ENCODE data around the gene ZBTB7C. TPM values are rescaled to one million over a fixed set of nuclear protein-coding genes. Genes with fewer than 3 reads are reported as not detected.
A peak's percentile ranks its signal among the peaks of the same experiment; 100 is the strongest.

Gene ZBTB7C
- total RNA-seq, 2 donors from 2014 or later = 0.04 to 0.40 TPM

GRCh38 chr18:48044944-48045343 lies 364.2 kb downstream of the ZBTB7C start:
- peaks cover 5% of the 10 kb centered on the region for H3K9me3 Mint-ChIP-seq
- no peaks in the 10 kb centered on the region for H3K36me3 Mint-ChIP-seq (ENCODE audit: low read depth)
- H3K4me1 Mint-ChIP-seq = no peaks in the 10 kb centered on the region
- no peak for ATAC-seq (replicated peaks)
- peaks cover 18% of the 10 kb centered on the region for H3K27me3 Mint-ChIP-seq
- no peak overlapping the region for H3K4me3 Mint-ChIP-seq
- no peak overlapping the region for H3K27ac Mint-ChIP-seq

DNA sequence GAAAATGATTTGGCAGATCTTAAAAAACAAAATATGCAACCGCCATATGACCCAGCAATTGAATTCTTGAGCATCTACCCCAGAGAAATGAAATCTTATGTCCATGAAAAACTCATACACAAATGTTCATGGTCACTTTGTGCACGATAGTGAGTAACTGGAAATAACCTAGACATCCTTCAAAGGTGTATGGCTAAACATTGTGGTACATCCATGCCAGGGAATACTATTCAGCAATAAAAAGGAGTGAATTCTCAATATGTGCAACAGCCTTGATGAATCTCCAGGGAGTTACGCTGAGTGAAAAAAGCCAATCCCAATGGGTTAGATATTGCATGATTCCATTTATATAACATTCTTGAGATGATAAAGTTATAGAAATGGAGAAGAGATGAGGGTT lies 366.0 kb downstream of the ZBTB7C start:
- Mint-ChIP-seq H3K27me3 (peaks cover 18% of the 10 kb centered on the region), H3K9me3 (peaks cover 5% of the 10 kb centered on the region), H3K4me1 (no peaks in the 10 kb centered on the region), H3K27ac (no peak overlapping the region), H3K36me3 (ENCODE audit: low read depth) (no peaks in the 10 kb centered on the region), H3K4me3 (no peak overlapping the region)
- ATAC-seq (replicated peaks) = no peak

- Mint-ChIP-seq H3K9me3 (peaks cover 5% of the 10 kb centered on the region), H3K4me1 (no peaks in the 10 kb centered on the region), H3K36me3 (ENCODE audit: low read depth) (no peaks in the 10 kb centered on the region), H3K27me3 (peaks cover 13% of the 10 kb centered on the region), H3K4me3 (no peak overlapping the region), H3K27ac (no peak overlapping the region)
- no peak for ATAC-seq (replicated peaks)
Observed at GRCh38 chr18:48042431-48042830, 366.8 kb downstream of the ZBTB7C start.

DNA sequence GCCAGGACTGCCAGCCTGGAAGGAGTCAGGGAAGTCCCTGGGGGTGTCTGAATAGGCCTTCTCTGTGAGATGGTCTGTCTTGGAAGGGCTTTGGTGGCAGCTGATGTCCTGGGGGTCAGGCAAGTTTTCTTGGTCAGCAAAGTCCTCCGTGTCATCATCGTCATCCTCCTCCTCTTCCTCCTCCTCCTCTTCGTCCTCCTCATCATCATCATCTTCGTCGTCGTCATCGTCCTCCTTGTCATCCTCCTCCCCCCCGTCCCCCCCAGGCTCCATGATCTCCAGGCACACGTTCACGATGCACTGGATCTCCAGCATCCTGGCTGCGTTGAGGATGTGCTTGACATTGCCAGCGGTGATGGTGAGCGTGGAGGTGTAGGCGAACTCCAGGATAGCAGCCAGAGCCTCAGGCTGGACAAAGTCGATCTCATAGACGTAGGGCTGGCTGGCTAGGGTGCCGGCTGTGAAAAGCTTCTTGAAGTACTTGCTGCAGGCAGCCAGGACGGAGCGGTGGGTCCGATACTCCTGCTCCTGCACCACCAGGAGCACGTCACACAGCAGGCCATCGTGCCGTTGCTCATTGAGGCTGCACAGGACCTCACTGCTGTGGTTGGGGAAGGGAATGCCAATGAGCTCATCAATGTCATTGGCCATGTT lies 368.6 kb downstream of the ZBTB7C start:
- Mint-ChIP-seq H3K27me3 (peaks cover 12% of the 10 kb centered on the region), H3K4me3 (no peak overlapping the region), H3K4me1 (no peaks in the 10 kb centered on the region), H3K9me3 (peaks cover 3% of the 10 kb centered on the region), H3K36me3 (ENCODE audit: low read depth) (no peaks in the 10 kb centered on the region), H3K27ac (no peak overlapping the region)
- no peak for ATAC-seq (replicated peaks)

- Mint-ChIP-seq H3K36me3 (ENCODE audit: low read depth) (no peaks in the 10 kb centered on the region), H3K27ac (no peak overlapping the region), H3K9me3 (no peaks in the 10 kb centered on the region), H3K4me3 (no peak overlapping the region), H3K27me3 (peaks cover 9% of the 10 kb centered on the region), H3K4me1 (no peaks in the 10 kb centered on the region)
- no peak for ATAC-seq (replicated peaks)
Observed at GRCh38 chr18:48039769-48040215, 369.4 kb downstream of the ZBTB7C start.

DNA sequence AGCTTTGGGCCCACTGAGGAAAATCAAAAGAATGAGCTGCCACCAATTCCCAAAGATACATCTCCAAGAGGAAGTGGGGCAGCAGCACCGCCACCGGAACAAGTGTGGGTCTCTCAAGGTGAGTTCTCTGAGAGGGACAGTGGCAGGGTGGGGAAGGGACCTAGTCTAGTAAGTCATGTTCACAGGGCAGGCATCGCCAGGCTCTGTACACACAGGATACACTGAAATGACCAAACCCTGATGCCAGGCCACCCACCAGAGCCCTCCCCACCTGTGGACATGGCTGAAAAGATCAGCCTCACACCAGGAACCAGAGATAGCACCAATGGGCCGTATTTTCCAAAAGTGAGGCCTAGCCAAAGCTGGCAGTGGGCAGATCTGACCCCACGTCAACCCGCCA lies 370.5 kb downstream of the ZBTB7C start:
- Mint-ChIP-seq H3K4me1 (no peaks in the 10 kb centered on the region), H3K36me3 (ENCODE audit: low read depth) (no peaks in the 10 kb centered on the region), H3K9me3 (no peaks in the 10 kb centered on the region), H3K27ac (no peak overlapping the region), H3K4me3 (no peak overlapping the region), H3K27me3 (peaks cover 7% of the 10 kb centered on the region)
- ATAC-seq (replicated peaks) = no peak

DNA sequence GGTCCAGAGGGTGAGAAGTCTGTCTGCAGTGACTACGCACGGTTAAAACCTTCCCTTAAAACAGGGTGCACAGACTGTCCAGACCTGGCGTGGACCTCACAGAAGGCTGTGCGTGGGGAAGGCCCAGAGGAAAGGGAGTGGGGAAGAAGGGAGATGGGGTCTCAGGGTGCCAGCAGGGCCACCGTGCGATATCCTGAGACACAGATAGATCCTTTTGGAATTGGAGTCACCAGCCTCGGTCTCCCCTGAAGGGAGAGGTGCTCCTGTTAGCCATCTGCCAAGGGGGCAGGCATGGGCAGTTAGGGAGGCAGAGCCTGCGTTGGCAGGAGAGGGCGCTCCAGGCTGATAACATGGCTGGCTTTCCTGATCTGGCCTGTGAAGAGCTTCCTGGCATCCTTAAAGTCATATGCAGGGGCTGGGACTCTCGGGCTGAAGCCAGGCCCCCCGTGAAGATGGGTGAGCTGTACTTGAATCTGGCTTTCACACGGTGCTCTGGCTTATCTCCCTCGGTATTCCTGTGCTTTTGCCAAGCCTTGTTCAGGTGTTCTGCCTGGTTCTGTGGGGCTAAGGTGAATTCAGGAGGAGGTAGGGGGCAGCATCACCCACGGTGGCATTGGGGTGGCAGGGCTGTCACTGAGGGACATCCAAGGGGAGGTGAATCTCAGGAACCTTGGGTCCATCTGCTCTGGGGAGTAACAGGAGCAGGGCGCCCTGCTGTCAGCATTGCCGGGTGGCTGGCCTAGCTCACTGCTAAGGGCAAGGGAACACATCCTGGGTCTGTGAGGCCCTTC lies 371.5 kb downstream of the ZBTB7C start:
- H3K27me3 Mint-ChIP-seq = peaks cover 5% of the 10 kb centered on the region
- H3K36me3 Mint-ChIP-seq (ENCODE audit: low read depth) = no peaks in the 10 kb centered on the region
- no peak for ATAC-seq (replicated peaks)
- H3K27ac Mint-ChIP-seq = no peak overlapping the region
- no peak overlapping the region for H3K4me3 Mint-ChIP-seq
- H3K4me1 Mint-ChIP-seq = no peaks in the 10 kb centered on the region
- no peaks in the 10 kb centered on the region for H3K9me3 Mint-ChIP-seq

DNA sequence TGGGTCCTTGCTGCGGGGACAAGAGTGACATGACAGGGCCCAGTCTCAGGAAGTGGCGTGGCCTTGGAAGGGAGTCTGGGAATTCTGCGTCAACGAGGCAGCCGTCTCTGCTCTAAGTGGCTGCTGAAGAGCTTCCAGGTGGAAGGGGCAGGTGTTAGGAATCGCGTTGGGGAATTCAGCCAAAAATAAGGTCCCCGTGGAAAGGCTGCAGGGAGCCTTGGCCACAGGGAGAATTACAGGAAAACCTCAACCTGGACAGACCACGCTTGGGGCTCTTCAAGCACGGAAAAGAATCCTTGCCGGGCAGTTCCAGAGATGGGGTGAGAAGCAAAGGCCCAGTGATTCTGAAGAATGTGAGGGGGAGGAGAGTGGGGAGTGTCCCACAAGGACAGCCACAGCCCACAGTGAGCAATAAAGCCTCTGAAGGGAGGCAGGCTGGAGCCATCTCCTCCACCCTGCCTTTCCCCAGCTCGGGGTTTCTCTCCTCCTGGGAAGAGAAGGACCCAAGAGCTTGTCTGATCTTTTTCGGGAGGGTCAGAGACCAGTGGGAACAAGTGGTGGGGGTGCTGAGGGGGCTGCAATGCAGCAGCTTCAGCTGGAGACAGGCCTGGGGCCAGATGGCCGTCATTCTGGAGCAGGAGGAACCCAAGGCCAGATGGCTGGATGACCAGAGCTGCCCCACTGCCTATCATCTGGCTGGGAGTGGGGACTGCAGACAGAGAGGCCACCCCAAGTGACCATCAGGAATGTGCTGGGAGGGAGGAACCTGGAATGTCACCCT lies 372.4 kb downstream of the ZBTB7C start:
- ATAC-seq (replicated peaks) = no peak
- Mint-ChIP-seq H3K36me3 (ENCODE audit: low read depth) (no peaks in the 10 kb centered on the region), H3K27ac (no peak overlapping the region), H3K4me3 (no peak overlapping the region), H3K9me3 (no peaks in the 10 kb centered on the region), H3K27me3 (peaks cover under 1% of the 10 kb centered on the region), H3K4me1 (no peaks in the 10 kb centered on the region)

- Mint-ChIP-seq H3K4me1 (no peaks in the 10 kb centered on the region), H3K27me3 (no peaks in the 10 kb centered on the region), H3K36me3 (ENCODE audit: low read depth) (no peaks in the 10 kb centered on the region), H3K9me3 (no peaks in the 10 kb centered on the region), H3K4me3 (no peak overlapping the region), H3K27ac (no peak overlapping the region)
- ATAC-seq (replicated peaks) = no peak
Observed at GRCh38 chr18:48036226-48036625, 373.0 kb downstream of the ZBTB7C start.

DNA sequence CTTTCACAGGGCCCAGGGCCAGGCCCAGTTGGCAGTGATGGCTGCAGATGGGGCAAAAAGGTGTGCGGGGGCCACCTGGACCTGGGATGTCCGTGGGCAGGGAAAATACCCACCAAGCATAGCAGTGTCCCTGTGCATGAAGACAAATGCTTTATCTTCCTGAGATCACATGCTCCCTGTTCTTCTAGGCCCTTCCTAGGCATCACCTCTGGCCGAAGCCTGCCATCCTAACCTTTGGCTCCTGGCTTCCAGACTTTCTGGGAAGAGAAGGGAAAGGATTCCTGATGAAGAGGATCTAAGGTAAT lies 373.7 kb downstream of the ZBTB7C start:
- no peak for ATAC-seq (replicated peaks)
- Mint-ChIP-seq H3K36me3 (ENCODE audit: low read depth) (no peaks in the 10 kb centered on the region), H3K9me3 (no peaks in the 10 kb centered on the region), H3K4me1 (no peaks in the 10 kb centered on the region), H3K27ac (no peak overlapping the region), H3K4me3 (no peak overlapping the region), H3K27me3 (no peaks in the 10 kb centered on the region)

DNA sequence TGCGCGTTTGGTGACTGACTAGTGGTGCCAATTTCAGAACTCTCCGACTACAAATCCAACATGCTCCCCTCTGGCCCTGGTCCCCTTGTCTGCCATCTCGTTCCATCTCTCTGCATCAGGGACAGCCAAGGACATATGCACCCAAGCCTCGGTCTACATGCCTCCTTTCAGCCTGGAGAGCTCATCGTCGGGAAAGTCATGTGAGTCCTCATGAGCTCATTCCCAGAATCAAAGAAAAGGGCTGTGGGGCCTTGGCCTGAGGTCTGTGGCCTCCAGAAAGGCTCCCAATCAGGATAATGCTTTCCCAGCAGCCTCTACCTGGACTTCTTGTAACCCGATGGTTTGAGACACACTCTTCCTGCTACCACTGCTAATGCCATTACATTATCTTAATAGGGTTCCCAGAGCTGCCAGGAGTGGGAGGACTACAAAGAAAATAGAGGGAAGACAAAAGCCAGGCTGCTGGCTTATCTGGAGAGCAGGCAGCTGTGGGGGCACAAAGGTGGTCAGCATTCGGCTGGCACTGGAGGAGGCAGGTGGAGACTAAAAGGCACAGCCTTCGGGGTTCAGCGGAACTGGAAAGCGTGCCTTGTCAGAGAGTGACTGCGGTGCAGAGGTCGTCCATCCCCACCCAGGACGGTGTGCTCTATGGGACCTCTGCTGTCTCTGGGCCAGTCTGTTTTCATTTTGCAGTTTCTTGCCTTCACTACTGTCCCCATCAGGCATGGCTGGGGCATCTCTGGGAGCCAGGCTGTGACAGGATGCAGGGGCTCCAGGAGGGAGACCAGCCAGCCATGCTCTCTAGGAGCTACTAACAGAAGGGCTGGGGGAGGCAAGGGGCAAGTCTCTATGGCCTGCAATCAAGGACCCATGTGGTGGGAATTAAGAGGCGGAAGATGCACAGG lies 374.3 kb downstream of the ZBTB7C start:
- H3K27me3 Mint-ChIP-seq = no peaks in the 10 kb centered on the region
- H3K27ac Mint-ChIP-seq = no peak overlapping the region
- no peaks in the 10 kb centered on the region for H3K36me3 Mint-ChIP-seq (ENCODE audit: low read depth)
- H3K4me1 Mint-ChIP-seq = no peaks in the 10 kb centered on the region
- H3K9me3 Mint-ChIP-seq = no peaks in the 10 kb centered on the region
- ATAC-seq (replicated peaks) = no peak
- no peak overlapping the region for H3K4me3 Mint-ChIP-seq

DNA sequence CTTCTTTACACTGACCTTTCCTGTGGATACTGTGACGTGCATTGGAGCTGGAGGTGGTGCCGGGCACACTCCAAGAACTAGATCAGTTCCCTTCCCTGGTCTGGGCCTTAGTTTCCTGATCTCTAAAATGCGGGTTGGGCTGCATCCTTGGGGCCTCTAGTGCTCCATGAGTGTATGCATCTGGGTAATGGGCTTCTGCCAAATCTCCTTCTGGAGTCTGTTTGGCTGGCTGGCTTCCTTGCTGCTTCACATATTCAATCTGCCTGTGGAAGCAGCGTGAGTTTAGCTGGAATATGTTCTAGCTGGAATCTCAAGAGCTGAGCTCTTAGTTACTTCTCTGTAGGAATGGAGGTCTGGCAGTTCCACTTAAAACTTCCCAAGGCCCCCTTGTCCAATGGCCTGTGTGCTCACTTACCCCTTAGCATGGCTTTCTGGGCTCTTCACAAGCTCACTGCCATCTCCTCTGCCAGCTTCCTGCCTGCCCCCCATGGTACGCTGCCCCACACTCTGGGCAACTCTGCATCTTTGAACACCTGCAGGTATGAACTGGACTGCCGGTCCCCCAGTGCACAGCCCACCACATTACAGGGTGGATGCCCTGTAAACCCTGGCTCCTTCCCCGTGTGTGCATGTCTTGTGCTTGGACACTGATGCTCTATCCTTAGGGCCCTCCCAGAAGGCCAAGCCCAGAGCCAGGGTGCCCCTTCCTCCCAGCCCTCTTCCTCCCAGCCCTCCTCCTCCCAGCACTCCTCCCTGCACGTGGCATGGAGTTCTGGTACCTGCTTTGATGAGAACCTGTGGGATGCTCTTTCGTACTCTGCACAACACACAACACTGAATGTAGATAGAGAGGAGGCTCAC lies 375.2 kb downstream of the ZBTB7C start:
- no peak for ATAC-seq (replicated peaks)
- H3K4me1 Mint-ChIP-seq = no peaks in the 10 kb centered on the region

DNA sequence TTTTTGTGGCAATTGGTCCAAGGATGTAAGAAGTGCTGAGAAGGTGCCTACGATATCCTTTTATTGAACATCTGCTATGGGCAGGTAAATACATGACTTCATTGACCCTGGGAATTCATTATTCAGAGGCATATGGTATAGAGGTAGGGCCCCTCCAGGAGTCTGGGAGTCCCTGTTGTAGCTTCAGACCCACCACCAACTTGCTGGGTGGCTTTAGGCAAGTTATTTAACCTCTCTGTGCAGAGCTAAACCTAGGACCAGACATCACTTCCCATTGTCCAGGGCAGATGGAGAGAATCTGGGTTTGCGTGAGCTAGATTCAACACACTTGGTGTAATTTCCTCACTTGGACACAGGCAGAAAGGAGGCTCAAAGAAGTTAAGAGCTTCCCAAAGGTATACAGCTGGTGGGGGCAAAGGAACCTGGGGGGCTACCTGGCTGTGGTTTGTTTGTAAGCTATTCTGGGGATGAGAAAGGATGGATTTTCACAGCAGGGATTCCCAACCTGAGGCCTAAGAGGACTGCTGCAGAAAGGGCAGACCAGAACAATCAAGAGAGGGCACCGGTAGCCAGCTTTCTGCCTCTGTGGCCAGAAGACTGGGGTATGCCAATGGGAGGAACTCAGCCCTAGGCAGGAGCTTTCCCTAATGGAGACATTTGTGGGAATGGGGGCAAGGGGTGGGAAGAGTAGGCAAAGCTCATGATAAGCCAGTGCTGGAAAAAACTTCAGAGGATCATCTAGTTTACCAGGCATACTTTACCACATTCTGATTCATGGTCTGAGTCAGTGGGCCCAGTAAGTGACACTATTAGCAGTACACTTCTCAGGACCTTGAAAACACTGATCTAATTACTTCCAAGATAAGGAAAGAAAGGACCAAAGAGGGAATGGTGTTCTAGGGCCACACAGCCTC lies 376.1 kb downstream of the ZBTB7C start:
- Mint-ChIP-seq H3K9me3 (no peaks in the 10 kb centered on the region), H3K27ac (no peak overlapping the region), H3K4me3 (no peak overlapping the region), H3K27me3 (no peaks in the 10 kb centered on the region), H3K4me1 (no peaks in the 10 kb centered on the region), H3K36me3 (ENCODE audit: low read depth) (no peaks in the 10 kb centered on the region)
- ATAC-seq (replicated peaks) = peak; percentile 45

More for the DNA sequence above, 375.2 kb downstream of the ZBTB7C start:
- Mint-ChIP-seq H3K9me3 (no peaks in the 10 kb centered on the region), H3K4me3 (no peak overlapping the region), H3K27me3 (no peaks in the 10 kb centered on the region), H3K27ac (no peak overlapping the region), H3K36me3 (ENCODE audit: low read depth) (no peaks in the 10 kb centered on the region)
